GM21528 (cell line): ENCODE measurements around the gene STRBP.

ENCODE experiments used
- ATAC-seq: cut with Tn5 transposase; IDR thresholded peaks from one replicate; pipeline ENCODE4 v1.9.1; 2021; ENCODE audit warnings: mild to moderate bottlenecking, moderate library complexity; ENCODE audit not compliant: unreplicated experiment, low FRiP score

The STRBP gene

GRCh38 chr9:123107639-123108285 lies 160.6 kb downstream of the STRBP start:
- ATAC-seq: no peak

- no peak for ATAC-seq
Measured at GRCh38 chr9:123105490-123105889, 162.9 kb downstream of the STRBP start.

- no peak for ATAC-seq
Measured at GRCh38 chr9:123104807-123105206, 163.6 kb downstream of the STRBP start.

- no peak for ATAC-seq
Measured at GRCh38 chr9:123102375-123103113, 165.8 kb downstream of the STRBP start.

- no peak for ATAC-seq
Measured at GRCh38 chr9:123099548-123099947, 168.8 kb downstream of the STRBP start.

- ATAC-seq: no peak
Measured at GRCh38 chr9:123099042-123099441, 169.3 kb downstream of the STRBP start.

GRCh38 chr9:123098096-123098459 lies 170.3 kb downstream of the STRBP start:
- no peak for ATAC-seq

GRCh38 chr9:123097430-123098095 lies 170.8 kb downstream of the STRBP start:
- no peak for ATAC-seq

- ATAC-seq: no peak
Measured at GRCh38 chr9:123096987-123097386, 171.4 kb downstream of the STRBP start.

GRCh38 chr9:123093141-123093540 lies 175.2 kb downstream of the STRBP start:
- ATAC-seq: no peak

- ATAC-seq: no peak
Measured at GRCh38 chr9:123091459-123091858, 176.9 kb downstream of the STRBP start.

GRCh38 chr9:123090956-123091355 lies 177.4 kb downstream of the STRBP start:
- no peak for ATAC-seq

GRCh38 chr9:123090198-123090896 lies 178.0 kb downstream of the STRBP start:
- no peak for ATAC-seq

GRCh38 chr9:123089790-123090189 lies 178.6 kb downstream of the STRBP start:
- no peak for ATAC-seq

- ATAC-seq: no peak
Measured at GRCh38 chr9:123089040-123089439, 179.3 kb downstream of the STRBP start.

GRCh38 chr9:123087359-123087888 lies 181.0 kb downstream of the STRBP start:
- no peak for ATAC-seq

- no peak for ATAC-seq
Measured at GRCh38 chr9:123085916-123086315, 182.5 kb downstream of the STRBP start.

GRCh38 chr9:123084256-123084655 lies 184.1 kb downstream of the STRBP start:
- ATAC-seq: no peak

GRCh38 chr9:123083680-123084079 lies 184.7 kb downstream of the STRBP start:
- ATAC-seq: no peak

- ATAC-seq: no peak
Measured at GRCh38 chr9:123081824-123082223, 186.6 kb downstream of the STRBP start.

GRCh38 chr9:123080444-123080843 lies 187.9 kb downstream of the STRBP start:
- no peak for ATAC-seq
